ENCODE results near the gene EPB41L4B. TPM values are rescaled to one million over a fixed set of nuclear protein-coding genes. Genes with fewer than 3 reads are reported as not detected.

The EPB41L4B gene
- total RNA-seq, 1 experiment from 2014 or later, result not detected

DNA sequence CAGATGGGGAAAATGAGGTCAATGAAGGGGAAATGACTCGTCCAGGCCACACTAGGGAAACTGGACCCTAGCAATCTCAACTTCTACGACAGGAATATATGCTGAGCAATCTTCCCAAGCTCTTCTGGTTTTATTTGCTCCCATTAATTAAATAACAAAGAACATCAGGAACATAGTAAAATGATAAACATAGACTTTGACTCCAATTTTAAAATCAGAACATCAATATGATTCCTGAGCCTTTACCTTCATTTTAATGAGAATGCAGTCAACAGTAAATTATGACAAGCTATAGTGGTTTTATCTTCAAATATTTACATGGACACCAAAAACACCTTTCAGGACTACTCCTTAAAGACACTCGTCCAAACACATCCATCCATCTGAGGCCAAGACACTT lies 79.7 kb downstream of the EPB41L4B start:
- H3K79me2 ChIP-seq (ENCODE audit: low read length), result no peaks in the 10 kb centered on the region
- no peaks in the 10 kb centered on the region for H3K4me1 ChIP-seq (ENCODE audit: low read length)
- no peak overlapping the region for H3K4me3 ChIP-seq (ENCODE audit: low read length)
- H3K27ac ChIP-seq (ENCODE audit: low read length), result no peak overlapping the region
- no peaks in the 10 kb centered on the region for H4K20me1 ChIP-seq (ENCODE audit: insufficient read depth, low read depth, low read length)
- no peak overlapping the region for H2AFZ ChIP-seq (ENCODE audit: low read length)
- no peaks in the 10 kb centered on the region for H3K9me3 ChIP-seq (ENCODE audit: low read length)
- no peak overlapping the region for H3K9ac ChIP-seq (ENCODE audit: low read length)
- no peaks in the 10 kb centered on the region for H3K9me2 ChIP-seq (replicated peaks; ENCODE audit: insufficient read depth, low read length)
- H3K4me2 ChIP-seq (ENCODE audit: low read depth, low read length, poor library complexity, severe bottlenecking), result no peak overlapping the region
- no peaks in the 10 kb centered on the region for H3K27me3 ChIP-seq (ENCODE audit: low read length)
- H3K36me3 ChIP-seq (ENCODE audit: insufficient read depth, low read length), result no peaks in the 10 kb centered on the region
- no peak for DNase-seq

DNA sequence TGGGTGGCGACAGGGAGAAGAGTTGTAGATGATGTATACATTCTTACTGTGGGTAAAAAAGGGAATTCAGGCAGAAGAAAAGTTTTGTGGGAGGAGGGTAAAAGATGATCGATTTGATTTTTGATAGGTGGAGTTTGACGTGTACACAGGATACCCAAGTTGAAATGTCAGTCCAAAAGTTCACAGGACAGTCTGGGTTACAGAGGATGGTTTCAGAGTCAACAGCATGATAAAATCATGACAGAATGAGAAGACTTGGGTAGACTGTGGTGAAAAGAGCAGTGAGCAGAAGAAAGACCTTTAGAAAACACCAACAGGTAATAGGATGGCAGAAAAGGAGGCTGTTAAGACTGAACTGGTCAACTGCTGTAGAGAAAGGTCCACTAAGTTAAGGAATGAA lies 81.6 kb downstream of the EPB41L4B start:
- no peak overlapping the region for H3K9ac ChIP-seq (ENCODE audit: low read length)
- no peak overlapping the region for H3K27ac ChIP-seq (ENCODE audit: low read length)
- no peak for DNase-seq
- H3K9me2 ChIP-seq (replicated peaks; ENCODE audit: insufficient read depth, low read length), result no peaks in the 10 kb centered on the region
- H3K4me3 ChIP-seq (ENCODE audit: low read length), result no peak overlapping the region
- H3K27me3 ChIP-seq (ENCODE audit: low read length), result no peaks in the 10 kb centered on the region
- H3K79me2 ChIP-seq (ENCODE audit: low read length), result no peaks in the 10 kb centered on the region
- no peaks in the 10 kb centered on the region for H3K9me3 ChIP-seq (ENCODE audit: low read length)
- no peaks in the 10 kb centered on the region for H4K20me1 ChIP-seq (ENCODE audit: insufficient read depth, low read depth, low read length)
- H3K36me3 ChIP-seq (ENCODE audit: insufficient read depth, low read length), result no peaks in the 10 kb centered on the region
- H3K4me1 ChIP-seq (ENCODE audit: low read length), result no peaks in the 10 kb centered on the region
- H2AFZ ChIP-seq (ENCODE audit: low read length), result no peak overlapping the region
- H3K4me2 ChIP-seq (ENCODE audit: low read depth, low read length, poor library complexity, severe bottlenecking), result no peak overlapping the region

DNA sequence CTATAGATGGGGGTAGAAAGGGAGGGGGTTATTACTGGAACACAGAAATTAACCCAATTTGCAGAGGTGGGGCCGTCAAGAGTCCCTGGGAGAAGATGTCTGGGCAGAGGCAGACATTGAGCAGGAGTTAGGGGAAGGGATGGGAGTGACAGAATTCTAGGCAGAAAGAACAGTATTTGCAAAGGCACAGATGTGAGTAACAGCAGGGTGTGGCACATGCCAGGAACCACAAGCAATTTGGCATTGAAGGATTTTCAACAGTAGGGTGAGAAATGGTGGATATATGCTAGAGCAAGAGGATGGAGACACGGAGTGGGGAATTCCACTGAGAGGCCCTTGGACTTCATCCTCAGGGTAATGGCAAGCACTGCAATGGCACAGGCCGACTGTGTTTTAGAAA lies 82.2 kb downstream of the EPB41L4B start:
- no peaks in the 10 kb centered on the region for H3K9me2 ChIP-seq (replicated peaks; ENCODE audit: insufficient read depth, low read length)
- no peak for DNase-seq
- H2AFZ ChIP-seq (ENCODE audit: low read length), result no peak overlapping the region
- no peaks in the 10 kb centered on the region for H3K36me3 ChIP-seq (ENCODE audit: insufficient read depth, low read length)
- no peak overlapping the region for H3K4me2 ChIP-seq (ENCODE audit: low read depth, low read length, poor library complexity, severe bottlenecking)
- no peaks in the 10 kb centered on the region for H3K79me2 ChIP-seq (ENCODE audit: low read length)
- H3K9ac ChIP-seq (ENCODE audit: low read length), result no peak overlapping the region
- no peaks in the 10 kb centered on the region for H3K27me3 ChIP-seq (ENCODE audit: low read length)
- no peaks in the 10 kb centered on the region for H4K20me1 ChIP-seq (ENCODE audit: insufficient read depth, low read depth, low read length)
- H3K27ac ChIP-seq (ENCODE audit: low read length), result no peak overlapping the region
- H3K4me1 ChIP-seq (ENCODE audit: low read length), result no peaks in the 10 kb centered on the region
- no peaks in the 10 kb centered on the region for H3K9me3 ChIP-seq (ENCODE audit: low read length)
- no peak overlapping the region for H3K4me3 ChIP-seq (ENCODE audit: low read length)

DNA sequence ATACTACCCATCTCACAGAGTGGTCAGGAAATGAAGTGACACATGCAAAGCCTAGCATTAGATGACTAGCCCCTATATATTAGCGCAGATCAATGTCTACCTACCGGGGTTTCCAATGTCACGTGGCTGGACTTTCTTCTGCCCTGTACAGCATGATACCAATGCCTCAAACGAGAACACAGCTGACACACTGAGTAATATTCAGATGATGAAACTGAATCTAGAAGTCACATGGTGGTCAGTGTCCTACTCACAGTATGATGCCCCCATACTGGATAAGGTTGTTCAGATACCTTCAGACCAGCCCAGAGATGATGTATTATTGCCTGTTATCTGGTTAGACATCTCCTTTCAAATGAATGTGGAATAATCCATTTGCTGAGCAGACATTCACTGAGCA lies 82.7 kb downstream of the EPB41L4B start:
- Histone ChIP-seq H3K9ac (ENCODE audit: low read length) (no peak overlapping the region), H3K9me3 (ENCODE audit: low read length) (no peaks in the 10 kb centered on the region), H3K4me1 (ENCODE audit: low read length) (no peaks in the 10 kb centered on the region), H3K4me2 (ENCODE audit: low read depth, low read length, poor library complexity, severe bottlenecking) (no peak overlapping the region), H3K4me3 (ENCODE audit: low read length) (no peak overlapping the region), H3K36me3 (ENCODE audit: insufficient read depth, low read length) (no peaks in the 10 kb centered on the region), H3K9me2 (replicated peaks; ENCODE audit: insufficient read depth, low read length) (no peaks in the 10 kb centered on the region), H3K27me3 (ENCODE audit: low read length) (no peaks in the 10 kb centered on the region), H3K27ac (ENCODE audit: low read length) (no peak overlapping the region), H3K79me2 (ENCODE audit: low read length) (no peaks in the 10 kb centered on the region), H2AFZ (ENCODE audit: low read length) (no peak overlapping the region), H4K20me1 (ENCODE audit: insufficient read depth, low read depth, low read length) (no peaks in the 10 kb centered on the region)
- no peak for DNase-seq

DNA sequence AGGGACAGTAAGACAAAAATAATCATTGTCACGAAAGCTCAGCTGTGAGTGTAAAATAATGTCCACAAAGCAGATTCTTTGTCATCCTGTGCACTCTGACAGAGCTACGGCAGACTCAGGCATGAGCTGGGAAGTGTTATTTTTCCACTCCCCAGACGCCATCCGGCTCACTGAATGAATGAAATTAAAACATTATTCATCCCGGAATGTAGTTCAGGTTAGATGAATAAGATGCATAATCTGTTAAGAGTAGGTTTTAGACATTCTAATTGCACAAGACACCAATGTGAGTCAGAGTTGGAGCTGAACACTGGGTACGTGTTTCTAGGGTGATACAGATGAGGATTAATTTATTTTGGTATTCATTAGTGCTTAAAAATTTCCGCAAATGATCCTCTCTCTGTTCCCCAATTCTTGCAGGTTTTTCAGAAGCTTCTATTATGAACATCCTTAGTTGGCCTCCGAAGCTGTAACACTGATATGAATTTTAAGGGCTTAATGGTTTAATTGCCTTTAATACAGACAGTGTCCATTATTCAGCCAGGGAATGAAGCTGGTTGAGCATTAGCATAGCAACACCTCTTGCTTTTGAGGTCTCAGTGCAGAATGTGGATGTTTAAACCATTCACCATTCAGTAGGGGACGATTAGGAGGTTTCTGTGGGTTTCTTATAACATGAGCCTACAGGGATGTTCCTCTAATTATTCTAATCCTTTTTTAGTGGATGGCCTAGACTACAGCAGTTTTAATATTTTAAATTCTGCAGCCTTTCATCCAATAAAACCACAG lies 88.2 kb downstream of the EPB41L4B start:
- no peak overlapping the region for H3K9ac ChIP-seq (ENCODE audit: low read length)
- no peaks in the 10 kb centered on the region for H3K79me2 ChIP-seq (ENCODE audit: low read length)
- H4K20me1 ChIP-seq (ENCODE audit: insufficient read depth, low read depth, low read length), result no peaks in the 10 kb centered on the region
- no peaks in the 10 kb centered on the region for H3K9me3 ChIP-seq (ENCODE audit: low read length)
- H3K4me2 ChIP-seq (ENCODE audit: low read depth, low read length, poor library complexity, severe bottlenecking), result no peak overlapping the region
- no peaks in the 10 kb centered on the region for H3K36me3 ChIP-seq (ENCODE audit: insufficient read depth, low read length)
- no peaks in the 10 kb centered on the region for H3K27me3 ChIP-seq (ENCODE audit: low read length)
- H3K4me1 ChIP-seq (ENCODE audit: low read length), result peaks cover 5% of the 10 kb centered on the region
- DNase-seq, result no peak
- no peak overlapping the region for H3K4me3 ChIP-seq (ENCODE audit: low read length)
- no peak overlapping the region for H2AFZ ChIP-seq (ENCODE audit: low read length)
- no peak overlapping the region for H3K27ac ChIP-seq (ENCODE audit: low read length)
- no peaks in the 10 kb centered on the region for H3K9me2 ChIP-seq (replicated peaks; ENCODE audit: insufficient read depth, low read length)

DNA sequence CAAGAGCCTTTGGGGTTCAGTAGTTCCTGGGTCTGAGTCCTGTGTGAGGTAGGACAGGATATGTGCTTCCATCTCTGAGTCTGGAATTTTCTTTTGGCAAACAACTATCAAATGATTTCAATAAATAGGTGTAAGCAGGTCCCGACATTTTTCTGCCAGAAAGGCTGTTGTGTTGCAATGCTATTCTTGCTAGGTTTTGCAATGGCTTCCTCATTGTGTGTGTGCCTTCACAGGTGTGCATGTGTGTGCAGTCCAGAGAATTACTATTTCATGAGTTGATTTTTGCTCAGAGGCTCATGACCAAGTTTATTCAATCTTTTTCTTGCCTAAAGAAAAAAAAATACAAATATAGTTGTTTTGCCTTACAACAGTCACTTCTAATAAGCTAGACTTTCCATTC lies 89.3 kb downstream of the EPB41L4B start:
- Histone ChIP-seq H3K4me2 (ENCODE audit: low read depth, low read length, poor library complexity, severe bottlenecking) (no peak overlapping the region), H3K9ac (ENCODE audit: low read length) (no peak overlapping the region), H3K36me3 (ENCODE audit: insufficient read depth, low read length) (no peaks in the 10 kb centered on the region), H3K9me2 (replicated peaks; ENCODE audit: insufficient read depth, low read length) (no peaks in the 10 kb centered on the region), H3K4me1 (ENCODE audit: low read length) (peaks cover 5% of the 10 kb centered on the region), H3K4me3 (ENCODE audit: low read length) (no peak overlapping the region), H3K27me3 (ENCODE audit: low read length) (no peaks in the 10 kb centered on the region), H3K79me2 (ENCODE audit: low read length) (no peaks in the 10 kb centered on the region), H4K20me1 (ENCODE audit: insufficient read depth, low read depth, low read length) (no peaks in the 10 kb centered on the region), H3K9me3 (ENCODE audit: low read length) (no peaks in the 10 kb centered on the region), H3K27ac (ENCODE audit: low read length) (no peak overlapping the region), H2AFZ (ENCODE audit: low read length) (no peak overlapping the region)
- no peak for DNase-seq

DNA sequence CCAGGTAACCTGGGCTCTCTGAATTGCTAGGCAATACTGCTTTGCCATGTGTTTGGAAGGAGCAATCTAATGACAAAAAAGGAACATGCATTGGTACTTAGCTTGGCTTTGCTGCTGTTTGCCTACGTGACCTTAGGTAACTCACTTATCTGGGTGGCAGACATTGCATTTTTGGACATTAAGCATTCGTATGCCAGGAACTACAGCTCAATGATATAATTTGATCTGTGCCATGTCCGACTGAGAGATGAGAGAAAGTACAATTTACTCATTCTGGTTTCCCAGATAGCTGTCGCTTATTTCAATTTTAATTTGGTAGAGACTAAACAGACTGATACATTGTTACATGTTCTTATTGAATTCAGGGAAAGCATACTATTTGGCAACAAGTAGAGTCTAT lies 90.6 kb downstream of the EPB41L4B start:
- Histone ChIP-seq H3K9me3 (ENCODE audit: low read length) (no peaks in the 10 kb centered on the region), H4K20me1 (ENCODE audit: insufficient read depth, low read depth, low read length) (no peaks in the 10 kb centered on the region), H3K4me3 (ENCODE audit: low read length) (no peak overlapping the region), H3K4me1 (ENCODE audit: low read length) (peaks cover 5% of the 10 kb centered on the region), H3K27ac (ENCODE audit: low read length) (no peak overlapping the region), H2AFZ (ENCODE audit: low read length) (no peak overlapping the region), H3K9me2 (replicated peaks; ENCODE audit: insufficient read depth, low read length) (no peaks in the 10 kb centered on the region), H3K9ac (ENCODE audit: low read length) (no peak overlapping the region), H3K27me3 (ENCODE audit: low read length) (no peaks in the 10 kb centered on the region), H3K4me2 (ENCODE audit: low read depth, low read length, poor library complexity, severe bottlenecking) (no peak overlapping the region), H3K36me3 (ENCODE audit: insufficient read depth, low read length) (no peaks in the 10 kb centered on the region), H3K79me2 (ENCODE audit: low read length) (no peaks in the 10 kb centered on the region)
- DNase-seq, result no peak

DNA sequence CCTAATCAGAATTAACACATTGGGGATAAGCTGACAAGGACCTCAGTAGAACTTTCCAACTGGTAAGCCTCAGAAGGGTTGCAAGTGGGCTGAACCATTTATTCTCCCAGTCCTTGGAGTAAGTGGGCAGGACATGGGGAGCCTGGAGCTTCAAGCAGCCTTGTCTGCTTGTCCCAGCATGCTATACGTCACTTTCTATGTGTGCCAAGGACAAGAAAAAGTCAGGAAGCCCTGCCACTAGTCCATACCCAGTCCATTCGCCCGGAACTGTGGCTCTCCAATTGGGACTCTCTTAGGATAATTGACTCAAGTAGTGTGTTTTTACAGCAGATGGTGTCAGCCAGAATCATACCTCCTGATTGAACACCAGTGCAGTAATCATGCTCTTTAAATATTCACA lies 91.2 kb downstream of the EPB41L4B start:
- no peaks in the 10 kb centered on the region for H3K9me3 ChIP-seq (ENCODE audit: low read length)
- H3K9me2 ChIP-seq (replicated peaks; ENCODE audit: insufficient read depth, low read length), result no peaks in the 10 kb centered on the region
- no peaks in the 10 kb centered on the region for H3K36me3 ChIP-seq (ENCODE audit: insufficient read depth, low read length)
- no peaks in the 10 kb centered on the region for H3K79me2 ChIP-seq (ENCODE audit: low read length)
- H2AFZ ChIP-seq (ENCODE audit: low read length), result no peak overlapping the region
- peaks cover 5% of the 10 kb centered on the region for H3K4me1 ChIP-seq (ENCODE audit: low read length)
- no peak overlapping the region for H3K4me2 ChIP-seq (ENCODE audit: low read depth, low read length, poor library complexity, severe bottlenecking)
- no peaks in the 10 kb centered on the region for H4K20me1 ChIP-seq (ENCODE audit: insufficient read depth, low read depth, low read length)
- H3K27ac ChIP-seq (ENCODE audit: low read length), result no peak overlapping the region
- no peaks in the 10 kb centered on the region for H3K27me3 ChIP-seq (ENCODE audit: low read length)
- DNase-seq, result no peak
- no peak overlapping the region for H3K9ac ChIP-seq (ENCODE audit: low read length)
- H3K4me3 ChIP-seq (ENCODE audit: low read length), result no peak overlapping the region

Data from Karpas-422 (cell line).